A549 (cell line): ENCODE results near the gene ZFYVE9. TPM values are rescaled to one million over a fixed set of nuclear protein-coding genes. Genes with fewer than 3 reads are reported as not detected.

Source experiments
- ATAC-seq, 2 experiments: fragments of 200-7000 bp in 1 of 2; fragments of >200 bp in 1 of 2; cut with Nextera tagmentation in 1 of 2; cut with Tn5 transposase in 1 of 2; 3 replicates each; pipeline versions ENCODE4 v1.8.0 to v1.9.1; 2018 to 2020; ENCODE audit warnings: mild to moderate bottlenecking in 1 of 2, moderate library complexity in 1 of 2
- CTCF ChIA-PET: fragments of 300-600 bp; sonication (Branson Sonifier 250); formaldehyde crosslinking; extraction: SDS; loops from one replicate; lab custom pipeline; 2021; ENCODE audit warnings: antibody characterized with exemption, inconsistent platforms; lab: Yijun Ruan, JAX
- POLR2A ChIA-PET: fragments of 350-600 bp; formaldehyde crosslinking; extraction: SDS; loops from one replicate; lab custom pipeline; 2021; ENCODE audit warnings: antibody characterized with exemption, inconsistent platforms; lab: Yijun Ruan, JAX
- DNase-seq, 2 experiments: peaks; one replicate each; pipeline versions ENCODE4 v3.0.0 to v3.0.0-alpha.2; 2011 to 2016; ENCODE audit warnings: low read depth in 1 of 2, low spot score in 1 of 2
- FAIRE-seq: peaks from 2 replicates; lab custom pipeline; 2011; peaks lifted over from hg19 to GRCh38; lab: Jason Lieb, UNC
- H3K27ac ChIP-seq, 2 experiments: fragments of >200 bp; sonication (Bioruptor Twin); formaldehyde crosslinking; 3 replicates each; pipeline ENCODE4 v1.5.1; 2016 to 2017
- H3K4me1 ChIP-seq: fragments of >200 bp; sonication (Bioruptor Twin); formaldehyde crosslinking; 3 replicates; pipeline ENCODE4 v1.6.1; 2016
- H3K4me2 ChIP-seq: fragments of >200 bp; sonication (Bioruptor Twin); formaldehyde crosslinking; 3 replicates; pipeline ENCODE4 v1.6.1; 2016
- H3K4me3 ChIP-seq: fragments of >200 bp; sonication (Bioruptor Twin); formaldehyde crosslinking; 3 replicates; pipeline ENCODE4 v1.5.1; 2016
- H3K9me3 ChIP-seq: fragments of >200 bp; sonication (Bioruptor Twin); formaldehyde crosslinking; 3 replicates; pipeline ENCODE4 v1.6.1; 2016
- BHLHE40 ChIP-seq: IDR thresholded peaks from 2 replicates; pipeline ENCODE4 v1.6.1; 2012; ENCODE audit warnings: low read depth, low read length, inconsistent platforms
- CBX2 ChIP-seq: fragments of 200-600 bp; sonication (generic); IDR thresholded peaks from 2 replicates; pipeline ENCODE4 v1.6.1; 2016; ENCODE audit warnings: low read depth, mild to moderate bottlenecking, borderline replicate concordance
- CBX8 ChIP-seq: fragments of 200-600 bp; sonication (generic); IDR thresholded peaks from 2 replicates; pipeline ENCODE4 v1.6.1; 2016
- CHD2 ChIP-seq: fragments of 150-350 bp; IDR thresholded peaks from 2 replicates; pipeline ENCODE4 v1.6.1; 2014; ENCODE audit warnings: low read length; ENCODE audit not compliant: partially characterized antibody
- EHMT2 ChIP-seq: fragments of 200-600 bp; sonication (generic); IDR thresholded peaks from 2 replicates; pipeline ENCODE4 v1.6.1; 2016; ENCODE audit warnings: antibody characterized with exemption, low read depth, mild to moderate bottlenecking, moderate library complexity
- EP300 ChIP-seq, 2 experiments: fragments of >200 bp; sonication (Bioruptor Twin); formaldehyde crosslinking; IDR thresholded peaks; 2 replicates in 1 of 2; 3 replicates in 1 of 2; pipeline ENCODE4 v1.6.1; 2016 to 2017
- FOSL2 ChIP-seq, 2 experiments: fragments of 450-650 bp in 1 of 2; fragments of >200 bp in 1 of 2; sonication (Bioruptor Twin) in 1 of 2; formaldehyde crosslinking; IDR thresholded peaks; 2 replicates each; pipeline versions ENCODE4 v1.5.0 to v1.6.1; 2016 to 2020; ENCODE audit warnings: mild to moderate bottlenecking in 1 of 2, moderate library complexity in 1 of 2
- FOXS1 ChIP-seq: fragments of 250-450 bp; sonication (Bioruptor Pico); IDR thresholded peaks from 2 replicates; pipeline ENCODE4 v1.5.0; 2020; ENCODE audit warnings: mild to moderate bottlenecking, moderate library complexity
- GATA3 ChIP-seq: IDR thresholded peaks from 2 replicates; pipeline ENCODE4 v1.6.1; 2012; ENCODE audit warnings: borderline replicate concordance
- HDAC2 ChIP-seq: fragments of 200-600 bp; sonication (generic); IDR thresholded peaks from 2 replicates; pipeline ENCODE4 v1.6.1; 2016
- JUNB ChIP-seq: fragments of >200 bp; sonication (Bioruptor Twin); formaldehyde crosslinking; IDR thresholded peaks from 2 replicates; pipeline ENCODE4 v1.6.1; 2016
- KDM5A ChIP-seq: fragments of 200-600 bp; sonication (generic); IDR thresholded peaks from 2 replicates; pipeline ENCODE4 v1.6.1; 2016; ENCODE audit warnings: antibody characterized with exemption, mild to moderate bottlenecking
- NPAS2 ChIP-seq: fragments of 250-450 bp; sonication (Bioruptor Pico); IDR thresholded peaks from 2 replicates; pipeline ENCODE4 v1.8.0; 2022; ENCODE audit warnings: mild to moderate bottlenecking, moderate library complexity, borderline replicate concordance
- NR3C1 ChIP-seq: fragments of >200 bp; sonication (Bioruptor Twin); formaldehyde crosslinking; IDR thresholded peaks from 3 replicates; pipeline ENCODE4 v1.6.1; 2017
- PBX3 ChIP-seq: IDR thresholded peaks from 2 replicates; pipeline ENCODE4 v1.6.1; 2012
- PHF8 ChIP-seq: fragments of 200-600 bp; sonication (generic); IDR thresholded peaks from 2 replicates; pipeline ENCODE4 v1.6.1; 2016; ENCODE audit warnings: low read depth, mild to moderate bottlenecking, antibody characterized with exemption, moderate library complexity, borderline replicate concordance
- POLR2A ChIP-seq: IDR thresholded peaks from 2 replicates; pipeline ENCODE4 v1.6.1; 2012; ENCODE audit warnings: mild to moderate bottlenecking, low read length
- POLR2AphosphoS2 ChIP-seq: conservative IDR thresholded peaks from 2 replicates; pipeline ENCODE4 v1.6.1; 2012; ENCODE audit warnings: low read length, improper control_type of control experiment, inconsistent platforms
- RAD21 ChIP-seq, 2 experiments: fragments of >200 bp in 1 of 2; sonication (Bioruptor Twin) in 1 of 2; formaldehyde crosslinking in 1 of 2; IDR thresholded peaks in 1 of 2; conservative IDR thresholded peaks in 1 of 2; 2 replicates in 1 of 2; 3 replicates in 1 of 2; pipeline ENCODE4 v1.6.1; 2012 to 2018; ENCODE audit warnings: inconsistent platforms in 1 of 2
- RCOR1 ChIP-seq: fragments of 150-350 bp; IDR thresholded peaks from 2 replicates; pipeline ENCODE4 v1.6.1; 2014; ENCODE audit warnings: antibody characterized with exemption, low read length, low read depth
- REST ChIP-seq: fragments of 200-600 bp; sonication (generic); IDR thresholded peaks from 2 replicates; pipeline ENCODE4 v1.6.1; 2016; ENCODE audit warnings: antibody characterized with exemption, mild to moderate bottlenecking, moderate library complexity
- SMC3 ChIP-seq: fragments of >200 bp; sonication (Bioruptor Twin); formaldehyde crosslinking; IDR thresholded peaks from 3 replicates; pipeline ENCODE4 v1.6.1; 2018; ENCODE audit warnings: inconsistent platforms
- TP53 ChIP-seq: fragments of 250-450 bp; sonication (Bioruptor Pico); IDR thresholded peaks from 2 replicates; pipeline ENCODE4 v1.5.0; 2021; ENCODE audit warnings: mild to moderate bottlenecking, moderate library complexity
- ZC3H11A ChIP-seq: fragments of 450-650 bp; IDR thresholded peaks from 2 replicates; pipeline ENCODE4 v1.6.1; 2014; ENCODE audit warnings: antibody characterized with exemption, mild to moderate bottlenecking
- ZFP36 ChIP-seq: fragments of 450-650 bp; IDR thresholded peaks from 2 replicates; pipeline ENCODE4 v1.6.1; 2014; ENCODE audit warnings: borderline replicate concordance; ENCODE audit not compliant: partially characterized antibody
- ZSCAN20 ChIP-seq: fragments of 250-450 bp; sonication (Bioruptor Pico); IDR thresholded peaks from 2 replicates; pipeline ENCODE4 v1.8.0; 2022; ENCODE audit warnings: mild to moderate bottlenecking, moderate library complexity
- WGBS: methylation state at CpG from one replicate; pipeline ENCODE4 v1.1.6; 2017; ENCODE audit errors: missing lambda C conversion rate; 5-methylcytosine and 5-hydroxymethylcytosine counted together
- polyA plus RNA-seq, 4 experiments: library from polyadenylated mRNA; depleted of rRNA in 3 of 4; stranded (reverse); fragments of >200 nt; fragmentation: RNase III in 1 of 4; extraction: RNeasy Plus Mini Kit Qiagen cat#74134 plus additional on column Dnase treatment in 1 of 4; gene quantifications; 2 replicates in 3 of 4; 3 replicates in 1 of 4; pipeline ENCODE4 v1.2.3, GENCODE V29; 2011 to 2017
- TF ChIP-seq, protein P1 (sequence below): IDR thresholded peaks from 2 replicates; pipeline ENCODE4 v1.6.1; 2012
- TF ChIP-seq, protein P2 (sequence below): fragments of >200 bp; sonication (Bioruptor Twin); formaldehyde crosslinking; IDR thresholded peaks from 3 replicates; pipeline ENCODE4 v1.5.1; 2016

Gene ZFYVE9
- polyA plus RNA-seq, 2 of the 4 experiments (the other 2 are of a cell fraction) = 7.1 to 11.9 TPM

- ChIA-PET CTCF (interaction anchor here (0.6 to 3.2 kb wide), 2 partner anchors 167 to 198 kb away, joined by 3 to 21 read pairs; no protein-coding TSS in a partner anchor), POLR2A (no interaction called here)
- 89% methylated on average over 1 of the region's 1 CpG for WGBS
- no peak overlapping the region for H3K4me3 ChIP-seq
- no peak for DNase-seq
- no peak overlapping the region for H3K4me2 ChIP-seq
- no peaks in the 10 kb centered on the region for H3K4me1 ChIP-seq
- no peak for ATAC-seq
- H3K9me3 ChIP-seq = no peaks in the 10 kb centered on the region
- FAIRE-seq = no peak
- H3K27ac ChIP-seq = no peak overlapping the region
- TF ChIP-seq GATA3 (no peak), PHF8 (no peak), ZFP36 (no peak), POLR2AphosphoS2 (no peak), BHLHE40 (no peak), KDM5A (no peak), CBX8 (no peak), NR3C1 (no peak), RCOR1 (no peak)
- TF ChIP-seq, all 56 proteins: peak for 0
These were observed 152.7 kb downstream of the ZFYVE9 start for GRCh38 chr1:52294580-52294979.

- ATAC-seq (peak; percentile 71 to 86; a peak in 5 of 6 replicates), FAIRE-seq (no peak), DNase-seq (peak; percentile 36 to 46)
- ChIA-PET CTCF (interaction anchor here (0.6 to 1.8 kb wide), 17 partner anchors 9 to 504 kb away, joined by 3 to 16 read pairs (median 3); partner anchors contain the start of gene ZFYVE9), POLR2A (no interaction called here)
- Histone ChIP-seq H3K9me3 (no peaks in the 10 kb centered on the region), H3K27ac (no peak overlapping the region), H3K4me1 (no peaks in the 10 kb centered on the region), H3K4me3 (no peak overlapping the region), H3K4me2 (no peak overlapping the region)
- peak; percentile 59 to 72 for TF ChIP-seq RAD21 (conservative IDR thresholded peaks at IDR 0.05 in 1 of 2, IDR thresholded peaks at IDR 0.05 in 1 of 2)
- TF ChIP-seq, protein P1, sequence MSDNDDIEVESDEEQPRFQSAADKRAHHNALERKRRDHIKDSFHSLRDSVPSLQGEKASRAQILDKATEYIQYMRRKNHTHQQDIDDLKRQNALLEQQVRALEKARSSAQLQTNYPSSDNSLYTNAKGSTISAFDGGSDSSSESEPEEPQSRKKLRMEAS = no peak
- no peak for TF ChIP-seq JUNB
- TF ChIP-seq SMC3 = peak; percentile 56
- TF ChIP-seq, protein P2, sequence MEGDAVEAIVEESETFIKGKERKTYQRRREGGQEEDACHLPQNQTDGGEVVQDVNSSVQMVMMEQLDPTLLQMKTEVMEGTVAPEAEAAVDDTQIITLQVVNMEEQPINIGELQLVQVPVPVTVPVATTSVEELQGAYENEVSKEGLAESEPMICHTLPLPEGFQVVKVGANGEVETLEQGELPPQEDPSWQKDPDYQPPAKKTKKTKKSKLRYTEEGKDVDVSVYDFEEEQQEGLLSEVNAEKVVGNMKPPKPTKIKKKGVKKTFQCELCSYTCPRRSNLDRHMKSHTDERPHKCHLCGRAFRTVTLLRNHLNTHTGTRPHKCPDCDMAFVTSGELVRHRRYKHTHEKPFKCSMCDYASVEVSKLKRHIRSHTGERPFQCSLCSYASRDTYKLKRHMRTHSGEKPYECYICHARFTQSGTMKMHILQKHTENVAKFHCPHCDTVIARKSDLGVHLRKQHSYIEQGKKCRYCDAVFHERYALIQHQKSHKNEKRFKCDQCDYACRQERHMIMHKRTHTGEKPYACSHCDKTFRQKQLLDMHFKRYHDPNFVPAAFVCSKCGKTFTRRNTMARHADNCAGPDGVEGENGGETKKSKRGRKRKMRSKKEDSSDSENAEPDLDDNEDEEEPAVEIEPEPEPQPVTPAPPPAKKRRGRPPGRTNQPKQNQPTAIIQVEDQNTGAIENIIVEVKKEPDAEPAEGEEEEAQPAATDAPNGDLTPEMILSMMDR = peak; percentile 63
- 7% methylated on average over 2 of the region's 2 CpGs for WGBS
These were observed 154.5 kb downstream of the ZFYVE9 start for GRCh38 chr1:52296345-52296744.

- CTCF ChIA-PET = interaction anchor here (2.4 kb wide), 1 partner anchor 9 kb away, joined by 10 read pairs; no protein-coding TSS in a partner anchor
- no peak overlapping the region for H3K4me3 ChIP-seq
- H3K9me3 ChIP-seq = no peaks in the 10 kb centered on the region
- POLR2A ChIA-PET = no interaction called here
- ATAC-seq (no peak), DNase-seq (no peak), FAIRE-seq (no peak)
- H3K27ac ChIP-seq = no peak overlapping the region
- no peaks in the 10 kb centered on the region for H3K4me1 ChIP-seq
- no peak overlapping the region for H3K4me2 ChIP-seq
- WGBS = 82% methylated on average over 10 of the region's 13 CpGs
- no peak for TF ChIP-seq REST
- TF ChIP-seq ZSCAN20 (CRISPR knock-in tag) = no peak
- no peak for TF ChIP-seq RCOR1
- no peak for TF ChIP-seq CBX2
- TF ChIP-seq EP300 (IDR thresholded peaks at IDR 0.05) = no peak
- TF ChIP-seq EHMT2 = no peak
- no peak for TF ChIP-seq JUNB
- no peak for TF ChIP-seq FOXS1
- no peak for TF ChIP-seq HDAC2
- TF ChIP-seq CHD2 = no peak
- no peak for TF ChIP-seq PBX3
- no peak for TF ChIP-seq ZC3H11A
- TF ChIP-seq CBX8 = no peak
- TF ChIP-seq POLR2A = no peak
- TF ChIP-seq NPAS2 (CRISPR knock-in tag) = no peak
- TF ChIP-seq TP53 (CRISPR knock-in tag) = no peak
- no peak for TF ChIP-seq FOSL2 (IDR thresholded peaks at IDR 0.05)
- TF ChIP-seq FOSL2 (CRISPR knock-in tag; IDR thresholded peaks at IDR 0.05) = no peak
These were observed 163.7 kb downstream of the ZFYVE9 start for GRCh38 chr1:52305417-52306226.
